Neutrophil (primary cell): ENCODE data around the gene SELENOV.

Experiments
- H3K27ac ChIP-seq: fragments of 200-600 bp; sonication (generic); 2 replicates; pipeline ENCODE4 v1.5.1; 2016; ENCODE audit warnings: mild to moderate bottlenecking, moderate library complexity
- H3K27me3 ChIP-seq: fragments of 200-600 bp; sonication (generic); 2 replicates; pipeline ENCODE4 v1.6.0; 2016; ENCODE audit warnings: mild to moderate bottlenecking
- H3K36me3 ChIP-seq: fragments of 200-600 bp; sonication (generic); 2 replicates; pipeline ENCODE4 v1.5.1; 2017
- H3K4me1 ChIP-seq, 2 experiments: fragments of 200-600 bp in 1 of 2; sonication (generic) in 1 of 2; 1 replicate in 1 of 2; 2 replicates in 1 of 2; pipeline versions ENCODE4 v1.5.1 to v1.6.1; 2013 to 2016; ENCODE audit warnings: low read depth in 1 of 2, low read length in 1 of 2, mild to moderate bottlenecking in 1 of 2, moderate library complexity in 1 of 2; ENCODE audit not compliant: control insufficient read depth in 1 of 2, insufficient read depth in 1 of 2
- H3K4me3 ChIP-seq, 2 experiments: fragments of 200-600 bp in 1 of 2; sonication (generic) in 1 of 2; 1 replicate in 1 of 2; 2 replicates in 1 of 2; pipeline ENCODE4 v1.5.1; 2013 to 2016; ENCODE audit warnings: low read depth in 1 of 2, low read length in 1 of 2, mild to moderate bottlenecking in 1 of 2, moderate library complexity in 1 of 2
- H3K9me3 ChIP-seq: fragments of 200-600 bp; sonication (generic); 2 replicates; pipeline ENCODE4 v1.5.1; 2016
- CTCF ChIP-seq: fragments of 200-600 bp; sonication (generic); IDR thresholded peaks from 2 replicates; pipeline ENCODE4 v1.5.1; 2016; ENCODE audit warnings: antibody characterized with exemption

SELENOV gene

GRCh38 chr19:39470724-39471339 is 44.1 kb upstream of the SELENOV start:
- Histone ChIP-seq H3K4me3 (no peak overlapping the region), H3K27ac (no peak overlapping the region), H3K4me1 (no peaks in the 10 kb centered on the region), H3K9me3 (no peaks in the 10 kb centered on the region), H3K36me3 (peaks cover 97% of the 10 kb centered on the region), H3K27me3 (no peaks in the 10 kb centered on the region)
- no peak for TF ChIP-seq CTCF

DNA sequence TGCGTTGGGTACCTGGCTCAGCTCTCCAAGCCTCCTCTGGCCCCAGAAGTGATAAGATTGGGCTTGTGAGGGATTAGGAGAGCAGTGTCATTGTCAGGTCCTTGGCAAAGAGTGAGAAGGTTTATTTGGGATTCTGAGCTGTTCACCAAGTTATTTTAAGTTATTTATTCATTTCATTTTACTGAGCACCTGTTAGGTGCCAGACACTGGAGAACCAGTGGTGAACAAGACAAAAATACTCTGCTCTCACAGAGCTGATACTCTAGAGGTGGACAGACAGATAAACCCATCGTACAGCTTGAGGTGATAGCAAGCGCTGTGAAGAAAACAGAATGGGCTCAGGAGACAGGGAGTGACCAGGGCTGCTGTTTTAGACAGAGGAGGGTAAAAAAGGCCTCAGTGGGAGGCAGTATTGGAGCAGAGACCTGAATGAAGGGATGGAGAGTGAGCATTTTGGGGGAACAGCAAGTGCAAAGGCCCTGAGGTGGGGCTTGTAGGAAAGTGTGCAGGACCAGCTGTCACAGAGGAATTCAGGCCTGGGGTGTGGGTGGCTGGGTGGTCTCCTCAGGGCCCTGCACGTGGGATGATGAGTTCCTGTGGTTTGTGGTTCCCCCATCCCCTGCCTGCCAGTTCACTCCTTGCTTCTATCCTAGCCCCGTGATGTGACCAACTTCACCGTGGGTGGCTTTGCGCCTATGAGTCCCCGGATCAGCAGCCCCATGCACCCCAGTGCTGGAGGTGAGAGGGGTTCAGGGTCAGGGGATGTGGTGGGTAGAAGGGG is 43.0 kb upstream of the SELENOV start:
- Histone ChIP-seq H3K4me1 (no peaks in the 10 kb centered on the region), H3K4me3 (no peak overlapping the region), H3K9me3 (no peaks in the 10 kb centered on the region), H3K36me3 (peaks cover 94% of the 10 kb centered on the region), H3K27ac (no peak overlapping the region), H3K27me3 (no peaks in the 10 kb centered on the region)
- no peak for TF ChIP-seq CTCF

DNA sequence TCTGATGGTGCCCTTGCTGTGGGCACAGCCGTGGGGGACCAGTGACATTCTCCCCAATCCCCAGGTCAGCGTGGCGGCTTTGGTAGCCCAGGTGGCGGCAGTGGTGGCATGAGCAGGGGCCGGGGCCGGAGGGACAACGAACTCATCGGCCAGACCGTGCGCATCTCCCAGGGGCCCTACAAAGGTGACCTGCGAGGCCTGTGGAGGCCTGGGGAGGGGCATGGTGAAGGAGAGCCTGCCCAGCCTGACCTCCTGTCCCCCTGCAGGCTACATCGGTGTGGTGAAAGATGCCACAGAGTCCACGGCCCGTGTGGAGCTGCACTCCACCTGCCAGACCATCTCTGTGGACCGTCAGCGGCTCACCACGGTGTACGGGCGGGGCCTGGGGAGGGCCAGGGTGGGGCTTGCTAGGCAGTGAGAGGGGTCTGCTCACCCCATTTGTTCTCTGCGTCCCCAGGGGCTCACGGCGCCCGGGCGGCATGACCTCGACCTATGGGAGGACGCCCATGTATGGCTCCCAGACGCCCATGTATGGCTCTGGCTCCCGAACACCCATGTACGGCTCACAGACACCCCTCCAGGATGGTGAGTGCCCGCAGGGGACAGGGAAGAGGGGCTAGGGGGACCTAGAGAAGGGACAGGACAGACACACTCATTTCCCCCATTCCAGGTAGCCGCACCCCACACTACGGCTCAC is 42.0 kb upstream of the SELENOV start:
- TF ChIP-seq CTCF = no peak
- Histone ChIP-seq H3K27me3 (no peaks in the 10 kb centered on the region), H3K4me1 (no peaks in the 10 kb centered on the region), H3K36me3 (peaks cover 85% of the 10 kb centered on the region), H3K27ac (no peak overlapping the region), H3K4me3 (no peak overlapping the region), H3K9me3 (no peaks in the 10 kb centered on the region)

DNA sequence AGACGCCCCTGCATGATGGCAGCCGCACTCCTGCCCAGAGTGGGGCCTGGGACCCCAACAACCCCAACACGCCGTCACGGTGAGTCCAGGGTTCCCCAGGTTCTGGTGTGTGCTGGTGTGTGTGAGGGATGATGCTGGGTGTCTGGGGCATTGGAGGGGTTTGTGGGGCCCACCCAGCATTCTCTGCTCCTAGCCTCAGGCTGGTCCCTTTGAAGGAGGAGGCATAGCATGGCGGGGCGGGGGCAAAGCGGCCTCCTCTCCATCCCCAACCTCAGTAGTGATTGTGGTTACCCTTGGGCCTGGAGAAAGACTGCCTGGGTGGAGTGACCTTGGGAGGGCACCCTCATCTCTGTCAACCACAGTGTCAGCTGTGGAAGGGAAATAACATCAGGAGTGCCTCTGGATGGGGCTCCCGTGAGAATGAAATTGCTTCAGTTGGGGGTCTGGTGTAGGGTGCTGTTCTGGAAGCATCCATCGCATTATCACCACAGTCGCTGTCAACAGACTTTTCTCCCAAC is 41.4 kb upstream of the SELENOV start:
- H3K9me3 ChIP-seq = no peaks in the 10 kb centered on the region
- peaks cover 79% of the 10 kb centered on the region for H3K36me3 ChIP-seq
- no peaks in the 10 kb centered on the region for H3K27me3 ChIP-seq
- H3K4me3 ChIP-seq = no peak overlapping the region
- no peaks in the 10 kb centered on the region for H3K4me1 ChIP-seq
- TF ChIP-seq CTCF = no peak
- H3K27ac ChIP-seq = no peak overlapping the region

GRCh38 chr19:39474139-39474620 is 40.8 kb upstream of the SELENOV start:
- Histone ChIP-seq H3K9me3 (no peaks in the 10 kb centered on the region), H3K27me3 (no peaks in the 10 kb centered on the region), H3K27ac (no peak overlapping the region), H3K36me3 (peaks cover 72% of the 10 kb centered on the region), H3K4me1 (no peaks in the 10 kb centered on the region), H3K4me3 (no peak overlapping the region)
- TF ChIP-seq CTCF = peak; percentile 72
